H1 (cell line): ENCODE results near the gene TXLNG. TPM values are rescaled to one million over a fixed set of nuclear protein-coding genes. Genes with fewer than 3 reads are reported as not detected.

Experiments
- CTCF ChIA-PET: fragments of 300-600 bp; sonication (Branson Sonifier 250); formaldehyde crosslinking; loops from one replicate; lab custom pipeline; 2021; ENCODE audit not compliant: partially characterized antibody; lab: Charles Lee
- POLR2A ChIA-PET: fragments of 300-600 bp; sonication (Branson Sonifier 250); formaldehyde crosslinking; loops from one replicate; lab custom pipeline; 2021; ENCODE audit warnings: inconsistent platforms; ENCODE audit not compliant: partially characterized antibody; lab: Charles Lee
- DNase-seq, 2 experiments: peaks; one replicate each; pipeline versions ENCODE4 v3.0.0 to v3.0.0-alpha.2; 2010 to 2022; ENCODE audit warnings: low spot score in 2 of 2, low read depth in 1 of 2, mixed read lengths in 1 of 2
- FAIRE-seq: peaks from 2 replicates; lab custom pipeline; 2011; peaks lifted over from hg19 to GRCh38; lab: Jason Lieb, UNC
- H2AFZ ChIP-seq: 2 replicates; pipeline ENCODE4 v1.8.1; 2012; ENCODE audit warnings: low read length, inconsistent platforms
- H2AK5ac ChIP-seq: 2 replicates; pipeline ENCODE4 v1.6.1; 2013; ENCODE audit warnings: low read depth, low read length
- H2BK120ac ChIP-seq: replicated peaks from 2 replicates; pipeline ENCODE3; 2013; ENCODE audit warnings: low read depth, low read length, inconsistent platforms
- H2BK12ac ChIP-seq: 2 replicates; pipeline ENCODE4 v1.6.1; 2013; ENCODE audit warnings: low read depth, low read length
- H2BK15ac ChIP-seq: 2 replicates; pipeline ENCODE4 v1.6.1; 2013; ENCODE audit warnings: low read length
- H2BK20ac ChIP-seq: 2 replicates; pipeline ENCODE4 v1.6.1; 2013; ENCODE audit warnings: low read length
- H2BK5ac ChIP-seq: 2 replicates; pipeline ENCODE4 v1.6.1; 2013; ENCODE audit warnings: low read depth, low read length
- H3K14ac ChIP-seq: 2 replicates; pipeline ENCODE4 v1.6.1; 2013; ENCODE audit warnings: inconsistent platforms; ENCODE audit not compliant: insufficient read length
- H3K18ac ChIP-seq: 2 replicates; pipeline ENCODE4 v1.6.1; 2013; ENCODE audit warnings: low read length; ENCODE audit errors: extremely low read depth
- H3K23ac ChIP-seq: 2 replicates; pipeline ENCODE4 v1.6.1; 2013; ENCODE audit warnings: inconsistent platforms; ENCODE audit not compliant: insufficient read length
- H3K23me2 ChIP-seq: 2 replicates; pipeline ENCODE4 v1.6.1; 2013; ENCODE audit warnings: low read depth, low read length
- H3K27ac ChIP-seq: 2 replicates; pipeline ENCODE4 v1.6.1; 2011; ENCODE audit warnings: low read depth, low read length, inconsistent platforms
- H3K27me3 ChIP-seq, 4 experiments: replicated peaks in 1 of 4; 1 replicate in 1 of 4; 2 replicates in 3 of 4; pipeline versions ENCODE4 v1.6.1 to v1.8.1; 2011 to 2013; ENCODE audit warnings: low read length in 3 of 4, mild to moderate bottlenecking in 3 of 4, inconsistent platforms in 2 of 4, mixed read lengths in 2 of 4, moderate library complexity in 1 of 4; ENCODE audit not compliant: control insufficient read depth in 3 of 4, insufficient read depth in 3 of 4; ENCODE audit errors: extremely low read depth in 1 of 4
- H3K36me3 ChIP-seq, 4 experiments: 2 replicates each; pipeline versions ENCODE4 v1.6.1 to v1.8.1; 2011 to 2013; ENCODE audit warnings: mild to moderate bottlenecking in 4 of 4, low read length in 3 of 4, moderate library complexity in 2 of 4, control low read depth in 1 of 4, inconsistent platforms in 1 of 4; ENCODE audit not compliant: insufficient read depth in 4 of 4, control insufficient read depth in 2 of 4
- H3K4ac ChIP-seq: replicated peaks from 2 replicates; pipeline ENCODE3; 2013; ENCODE audit warnings: low read length, low read depth, mixed read lengths, inconsistent platforms; ENCODE audit not compliant: insufficient read length
- H3K4me1 ChIP-seq, 4 experiments: replicated peaks in 1 of 4; 1 replicate in 1 of 4; 2 replicates in 3 of 4; pipeline versions ENCODE4 v1.6.1 to v1.8.1; 2011 to 2013; ENCODE audit warnings: low read length in 3 of 4, inconsistent platforms in 2 of 4, mixed read lengths in 1 of 4; ENCODE audit not compliant: insufficient read depth in 4 of 4, control insufficient read depth in 3 of 4
- H3K4me2 ChIP-seq, 2 experiments: 2 replicates each; pipeline versions ENCODE4 v1.6.1 to v1.8.1; 2011 to 2013; ENCODE audit warnings: low read depth in 2 of 2, low read length in 2 of 2, control low read depth in 1 of 2, inconsistent platforms in 1 of 2, mild to moderate bottlenecking in 1 of 2; ENCODE audit not compliant: insufficient read depth in 1 of 2
- H3K4me3 ChIP-seq, 4 experiments: fragments of 200-600, 300-600 bp in 1 of 4; sonication (generic), shearing (Covaris generic), sonication (Bioruptor Twin) in 1 of 4; 2 replicates each; pipeline versions ENCODE4 v1.5.1 to v1.8.1; 2011 to 2016; ENCODE audit warnings: low read length in 4 of 4, low read depth in 3 of 4, control low read depth in 2 of 4, inconsistent platforms in 2 of 4, mild to moderate bottlenecking in 2 of 4, mixed read lengths in 1 of 4, moderate library complexity in 1 of 4; ENCODE audit not compliant: insufficient read depth in 2 of 4; ENCODE audit errors: extremely low read depth in 1 of 4
- H3K56ac ChIP-seq: replicated peaks from 2 replicates; pipeline ENCODE3; 2013; ENCODE audit warnings: low read depth, mild to moderate bottlenecking, mixed read lengths, low read length, inconsistent platforms; ENCODE audit not compliant: insufficient read length
- H3K79me1 ChIP-seq: 2 replicates; pipeline ENCODE4 v1.6.1; 2013; ENCODE audit warnings: low read depth, low read length, control low read depth
- H3K79me2 ChIP-seq, 2 experiments: 2 replicates each; pipeline versions ENCODE4 v1.6.1 to v1.8.1; 2012 to 2013; ENCODE audit warnings: low read length in 2 of 2, mild to moderate bottlenecking in 2 of 2, inconsistent platforms in 1 of 2; ENCODE audit not compliant: insufficient read depth in 2 of 2, control insufficient read depth in 1 of 2
- H3K9ac ChIP-seq, 4 experiments: replicated peaks in 1 of 4; 1 replicate in 1 of 4; 2 replicates in 3 of 4; pipeline versions ENCODE4 v1.6.1 to v1.8.1; 2011 to 2013; ENCODE audit warnings: low read depth in 3 of 4, low read length in 3 of 4, control low read depth in 2 of 4, mild to moderate bottlenecking in 2 of 4, moderate library complexity in 2 of 4, inconsistent platforms in 1 of 4; ENCODE audit errors: extremely low read depth in 1 of 4
- H3K9me3 ChIP-seq, 2 experiments: 2 replicates each; pipeline versions ENCODE4 v1.6.1 to v1.8.1; 2012 to 2013; ENCODE audit warnings: mild to moderate bottlenecking in 2 of 2, moderate library complexity in 2 of 2, control low read depth in 1 of 2, inconsistent platforms in 1 of 2, low read depth in 1 of 2, low read length in 1 of 2, mixed read lengths in 1 of 2; ENCODE audit not compliant: insufficient read depth in 2 of 2
- H4K20me1 ChIP-seq, 2 experiments: replicated peaks in 1 of 2; 2 replicates each; pipeline versions ENCODE3 to v1.8.1; 2011 to 2013; ENCODE audit warnings: inconsistent platforms in 2 of 2, low read length in 2 of 2, mild to moderate bottlenecking in 1 of 2; ENCODE audit not compliant: insufficient read depth in 2 of 2, control insufficient read depth in 1 of 2
- H4K5ac ChIP-seq: 2 replicates; pipeline ENCODE4 v1.6.1; 2013; ENCODE audit warnings: low read length, low read depth, mixed read lengths, inconsistent platforms; ENCODE audit not compliant: insufficient read length
- H4K8ac ChIP-seq: 2 replicates; pipeline ENCODE4 v1.8.0; 2013; ENCODE audit warnings: mild to moderate bottlenecking, moderate library complexity, low read length, inconsistent platforms; ENCODE audit not compliant: insufficient read depth; ENCODE audit errors: extremely low read depth
- H4K91ac ChIP-seq: replicated peaks from 2 replicates; pipeline ENCODE3; 2013; ENCODE audit warnings: low read length, mixed read lengths, inconsistent platforms; ENCODE audit not compliant: insufficient read length
- ASH2L ChIP-seq: fragments of 200-600, 300-600 bp; sonication (generic); IDR thresholded peaks from one replicate; pipeline ENCODE4 v1.7.1; 2017; ENCODE audit warnings: low read length
- CREB1 ChIP-seq: IDR thresholded peaks from 2 replicates; pipeline ENCODE4 v1.6.1; 2012; ENCODE audit warnings: inconsistent platforms
- GABPA ChIP-seq: IDR thresholded peaks from 2 replicates; pipeline ENCODE4 v1.6.1; 2011; ENCODE audit warnings: mild to moderate bottlenecking, low read length, moderate library complexity, borderline replicate concordance; ENCODE audit not compliant: insufficient read depth
- KDM4A ChIP-seq: IDR thresholded peaks from one replicate; pipeline ENCODE4 v1.7.1; 2012; ENCODE audit warnings: low read depth, mild to moderate bottlenecking, moderate library complexity, low read length, inconsistent platforms; ENCODE audit not compliant: severe bottlenecking
- POLR2A ChIP-seq, 2 experiments: IDR thresholded peaks; 1 replicate in 1 of 2; 2 replicates in 1 of 2; pipeline ENCODE4 v1.6.1; 2011; ENCODE audit warnings: low read depth in 2 of 2, low read length in 2 of 2, mild to moderate bottlenecking in 2 of 2; ENCODE audit errors: control extremely low read depth in 1 of 2
- RAD21 ChIP-seq, 2 experiments: IDR thresholded peaks in 1 of 2; conservative IDR thresholded peaks in 1 of 2; 2 replicates each; pipeline ENCODE4 v1.6.1; 2011; ENCODE audit warnings: low read depth in 2 of 2, low read length in 2 of 2, improper control_type of control experiment in 1 of 2, inconsistent platforms in 1 of 2, mild to moderate bottlenecking in 1 of 2, moderate library complexity in 1 of 2
- RBBP5 ChIP-seq: IDR thresholded peaks from 2 replicates; pipeline ENCODE4 v1.7.1; 2012; ENCODE audit warnings: low read depth, mild to moderate bottlenecking, inconsistent platforms, low read length, moderate library complexity, borderline replicate concordance
- RNF2 ChIP-seq: fragments of 200-900, 300-1000 bp; sonication (generic); IDR thresholded peaks from 2 replicates; pipeline ENCODE4 v1.7.1; 2016; ENCODE audit warnings: borderline replicate concordance, low read depth, mild to moderate bottlenecking, antibody characterized with exemption, low read length; ENCODE audit not compliant: poor library complexity, severe bottlenecking; ENCODE audit errors: missing control alignments
- RXRA ChIP-seq: IDR thresholded peaks from 2 replicates; pipeline ENCODE4 v1.6.1; 2011; ENCODE audit warnings: low read depth, mild to moderate bottlenecking, low read length, moderate library complexity; ENCODE audit not compliant: insufficient read depth
- SP2 ChIP-seq: IDR thresholded peaks from 2 replicates; pipeline ENCODE4 v1.6.1; 2012; ENCODE audit warnings: mild to moderate bottlenecking, low read length, inconsistent platforms
- TAF1 ChIP-seq: IDR thresholded peaks from 2 replicates; pipeline ENCODE4 v1.6.1; 2011; ENCODE audit warnings: mild to moderate bottlenecking, low read depth, low read length
- TEAD4 ChIP-seq: IDR thresholded peaks from 2 replicates; pipeline ENCODE4 v1.6.1; 2012; ENCODE audit warnings: low read depth, low read length, inconsistent platforms, mixed read lengths
- WGBS, 2 experiments: shearing (Covaris generic) in 1 of 2; methylation state at CpG; one replicate each; pipeline versions ENCODE4 v1.1.6 to v1.1.7; 2013 to 2015; ENCODE audit warnings: low lambda C conversion rate in 2 of 2, mixed read lengths in 2 of 2, inconsistent platforms in 1 of 2, low coverage in 1 of 2, missing lambda C conversion rate in 1 of 2; ENCODE audit not compliant: insufficient replicate concordance in 2 of 2, insufficient coverage in 1 of 2, insufficient read length in 1 of 2; ENCODE audit errors: extremely low coverage in 1 of 2, missing lambda C conversion rate in 1 of 2; 5-methylcytosine and 5-hydroxymethylcytosine counted together
- polyA plus RNA-seq, 7 experiments: library from polyadenylated mRNA; depleted of rRNA in 3 of 7; stranded (reverse) in 5 of 7; unstranded in 2 of 7; fragments of >200 nt in 5 of 7; fragments of 200-250 nt in 2 of 7; gene quantifications; 1 replicate in 5 of 7; 2 replicates in 1 of 7; 4 replicates in 1 of 7; pipeline versions ENCODE4 v1.2.1 to v1.2.3, GENCODE V29; 2011 to 2013; ENCODE audit warnings: missing spikeins in 2 of 7, mixed read lengths in 2 of 7
- total RNA-seq: library from RNA; stranded (reverse); fragmentation: NEBNext Ultra II Directional; extraction: Animal tissue kit (Norgen Biotek cat#: 25700); gene quantifications from 2 replicates; pipeline ENCODE4 v1.2.1, GENCODE V29; 2021

The TXLNG gene
- total and polyA plus RNA-seq, 2 of the 8 experiments (the other 6 are each of a cell fraction or from before 2014, with no cell fraction given): 32.9 to 42.9 TPM

GRCh38 chrX:16827225-16827624, 41.0 kb downstream of the TXLNG start:
- Histone ChIP-seq H3K4ac (no peak overlapping the region), H3K36me3 (peaks cover 3 to 38% (median 16%) of the 10 kb centered on the region in 4 experiments; a peak in 7 of 8 replicates), H3K4me1 (peaks cover 0 to 2% (median 0%) of the 10 kb centered on the region in 4 experiments; a peak in 1 of 7 replicates), H3K27ac (no peak overlapping the region), H3K56ac (no peak overlapping the region), H2AFZ (no peak overlapping the region), H3K4me3 (no peak overlapping the region), H2BK12ac (no peak overlapping the region), H4K91ac (no peak overlapping the region), H2AK5ac (no peak overlapping the region), H3K23me2 (no peaks in the 10 kb centered on the region; the same call in 1 of the 2 replicates), H2BK5ac (no peak overlapping the region), H3K27me3 (no peaks in the 10 kb centered on the region), H3K9ac (no peak overlapping the region), H3K4me2 (no peak overlapping the region), H3K23ac (no peak overlapping the region), H2BK120ac (no peak overlapping the region), H4K5ac (no peak overlapping the region), H2BK20ac (no peak overlapping the region), H3K9me3 (no peaks in the 10 kb centered on the region), H4K8ac (no peak overlapping the region), H3K18ac (no peak overlapping the region), H3K14ac (no peak overlapping the region), H2BK15ac (no peak overlapping the region), H3K79me1 (no peaks in the 10 kb centered on the region), H4K20me1 (peaks cover 0 to 2% of the 10 kb centered on the region in 2 experiments), H3K79me2 (no peaks in the 10 kb centered on the region)
- POLR2A ChIA-PET: interaction anchor here (0.7 to 0.9 kb wide), 2 partner anchors 14 to 56 kb away, joined by 3 read pairs; no protein-coding TSS in a partner anchor
- CTCF ChIA-PET: interaction anchor here (0.7 to 2.9 kb wide), 5 partner anchors 11 to 255 kb away, joined by 3 to 19 read pairs (median 4); no protein-coding TSS in a partner anchor
- 93% methylated on average over 2 of the region's 2 CpGs; no CpG with 5 or more reads in 1 of the 2 experiments for WGBS, 2 experiments
- FAIRE-seq: peak; percentile 55
- DNase-seq: no peak
- no peak for TF ChIP-seq POLR2A (IDR thresholded peaks at IDR 0.05; ENCODE audit: control extremely low read depth in 1 of 2, low read depth in 2 of 2, low read length in 2 of 2)
- TF ChIP-seq RXRA: no peak
- no peak for TF ChIP-seq RNF2
- no peak for TF ChIP-seq SP2
- no peak for TF ChIP-seq KDM4A
- no peak for TF ChIP-seq RAD21 (IDR thresholded peaks at IDR 0.05 in 1 of 2, conservative IDR thresholded peaks at IDR 0.05 in 1 of 2; ENCODE audit: low read depth in 2 of 2, low read length in 2 of 2)
- no peak for TF ChIP-seq ASH2L
- no peak for TF ChIP-seq RBBP5
- TF ChIP-seq CREB1: no peak
- no peak for TF ChIP-seq TEAD4
- TF ChIP-seq TAF1: no peak
- TF ChIP-seq GABPA: no peak
